Astrocyte (in vitro differentiated cells and primary cell): ENCODE measurements around the gene BFSP2.

Experiments
- EZH2 ChIP-seq: IDR thresholded peaks from 2 replicates; pipeline ENCODE4 v1.6.1; 2012; ENCODE audit warnings: mild to moderate bottlenecking, low read length, inconsistent platforms; ENCODE audit not compliant: insufficient read depth
- TF ChIP-seq, protein P1 (sequence below): IDR thresholded peaks from 2 replicates; pipeline ENCODE4 v1.5.1; 2011; ENCODE audit warnings: low read depth, mild to moderate bottlenecking, inconsistent platforms, low read length, moderate library complexity; ENCODE audit not compliant: insufficient read depth

DNA sequence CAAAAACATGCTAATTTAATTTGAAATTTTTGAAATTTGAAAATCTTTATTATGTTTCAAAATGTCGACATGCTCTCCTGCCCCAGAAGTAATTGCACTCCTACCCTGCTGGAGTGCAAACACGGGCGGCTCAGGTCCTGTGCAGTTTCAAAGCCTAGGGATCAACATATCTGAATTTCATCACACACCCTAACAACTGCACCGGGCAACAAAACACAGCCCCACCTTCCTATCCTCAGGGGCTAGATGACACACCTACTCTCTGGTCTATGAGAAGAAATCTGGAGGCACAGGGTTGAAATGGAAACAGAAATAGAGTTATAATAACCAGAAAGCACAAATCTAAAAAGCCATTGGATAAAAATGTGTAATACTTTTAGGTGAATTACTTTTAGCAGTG, 61.4 kb downstream of the BFSP2 start:
- TF ChIP-seq, protein P1, sequence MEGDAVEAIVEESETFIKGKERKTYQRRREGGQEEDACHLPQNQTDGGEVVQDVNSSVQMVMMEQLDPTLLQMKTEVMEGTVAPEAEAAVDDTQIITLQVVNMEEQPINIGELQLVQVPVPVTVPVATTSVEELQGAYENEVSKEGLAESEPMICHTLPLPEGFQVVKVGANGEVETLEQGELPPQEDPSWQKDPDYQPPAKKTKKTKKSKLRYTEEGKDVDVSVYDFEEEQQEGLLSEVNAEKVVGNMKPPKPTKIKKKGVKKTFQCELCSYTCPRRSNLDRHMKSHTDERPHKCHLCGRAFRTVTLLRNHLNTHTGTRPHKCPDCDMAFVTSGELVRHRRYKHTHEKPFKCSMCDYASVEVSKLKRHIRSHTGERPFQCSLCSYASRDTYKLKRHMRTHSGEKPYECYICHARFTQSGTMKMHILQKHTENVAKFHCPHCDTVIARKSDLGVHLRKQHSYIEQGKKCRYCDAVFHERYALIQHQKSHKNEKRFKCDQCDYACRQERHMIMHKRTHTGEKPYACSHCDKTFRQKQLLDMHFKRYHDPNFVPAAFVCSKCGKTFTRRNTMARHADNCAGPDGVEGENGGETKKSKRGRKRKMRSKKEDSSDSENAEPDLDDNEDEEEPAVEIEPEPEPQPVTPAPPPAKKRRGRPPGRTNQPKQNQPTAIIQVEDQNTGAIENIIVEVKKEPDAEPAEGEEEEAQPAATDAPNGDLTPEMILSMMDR, result no peak
- TF ChIP-seq EZH2, result no peak
